Neutrophil (primary cell): ENCODE measurements around the gene CMTM7.

Source experiments
- H3K27ac ChIP-seq: fragments of 200-600 bp; sonication (generic); 2 replicates; pipeline ENCODE4 v1.5.1; 2016; ENCODE audit warnings: mild to moderate bottlenecking, moderate library complexity
- H3K27me3 ChIP-seq: fragments of 200-600 bp; sonication (generic); 2 replicates; pipeline ENCODE4 v1.6.0; 2016; ENCODE audit warnings: mild to moderate bottlenecking
- H3K36me3 ChIP-seq: fragments of 200-600 bp; sonication (generic); 2 replicates; pipeline ENCODE4 v1.5.1; 2017
- H3K4me1 ChIP-seq, 2 experiments: fragments of 200-600 bp in 1 of 2; sonication (generic) in 1 of 2; 1 replicate in 1 of 2; 2 replicates in 1 of 2; pipeline versions ENCODE4 v1.5.1 to v1.6.1; 2013 to 2016; ENCODE audit warnings: low read depth in 1 of 2, low read length in 1 of 2, mild to moderate bottlenecking in 1 of 2, moderate library complexity in 1 of 2; ENCODE audit not compliant: control insufficient read depth in 1 of 2, insufficient read depth in 1 of 2
- H3K4me3 ChIP-seq, 2 experiments: fragments of 200-600 bp in 1 of 2; sonication (generic) in 1 of 2; 1 replicate in 1 of 2; 2 replicates in 1 of 2; pipeline ENCODE4 v1.5.1; 2013 to 2016; ENCODE audit warnings: low read depth in 1 of 2, low read length in 1 of 2, mild to moderate bottlenecking in 1 of 2, moderate library complexity in 1 of 2
- H3K9me3 ChIP-seq: fragments of 200-600 bp; sonication (generic); 2 replicates; pipeline ENCODE4 v1.5.1; 2016
- CTCF ChIP-seq: fragments of 200-600 bp; sonication (generic); IDR thresholded peaks from 2 replicates; pipeline ENCODE4 v1.5.1; 2016; ENCODE audit warnings: antibody characterized with exemption

The CMTM7 gene

GRCh38 chr3:32454111-32454510 lies 62.5 kb downstream of the CMTM7 start:
- Histone ChIP-seq H3K27me3 (no peaks in the 10 kb centered on the region), H3K4me1 (peaks cover 31 to 42% of the 10 kb centered on the region in 2 experiments)
- no peak for TF ChIP-seq CTCF

GRCh38 chr3:32454731-32455608 lies 63.3 kb downstream of the CMTM7 start:
- Histone ChIP-seq H3K9me3 (no peaks in the 10 kb centered on the region), H3K27ac (no peak overlapping the region), H3K36me3 (peaks cover 49% of the 10 kb centered on the region), H3K27me3 (no peaks in the 10 kb centered on the region), H3K4me1 (peaks cover 36 to 43% of the 10 kb centered on the region in 2 experiments), H3K4me3 (no peak overlapping the region)
- no peak for TF ChIP-seq CTCF

More at GRCh38 chr3:32454111-32454510, 62.5 kb downstream of the CMTM7 start:
- no peak overlapping the region for H3K4me3 ChIP-seq
- no peak overlapping the region for H3K27ac ChIP-seq
- no peaks in the 10 kb centered on the region for H3K9me3 ChIP-seq
- peaks cover 54% of the 10 kb centered on the region for H3K36me3 ChIP-seq

GRCh38 chr3:32455609-32456428 lies 64.2 kb downstream of the CMTM7 start:
- H3K9me3 ChIP-seq: no peaks in the 10 kb centered on the region
- H3K36me3 ChIP-seq: peaks cover 41% of the 10 kb centered on the region
- peaks cover 45 to 52% of the 10 kb centered on the region in 2 experiments for H3K4me1 ChIP-seq
- H3K27ac ChIP-seq: peak overlapping the region; percentile 89
- H3K4me3 ChIP-seq: no peak overlapping the region
- no peaks in the 10 kb centered on the region for H3K27me3 ChIP-seq
- no peak for TF ChIP-seq CTCF

- peaks cover 34% of the 10 kb centered on the region for H3K36me3 ChIP-seq
- H3K4me3 ChIP-seq: no peak overlapping the region
- no peaks in the 10 kb centered on the region for H3K9me3 ChIP-seq
- TF ChIP-seq CTCF: no peak
- H3K4me1 ChIP-seq: peaks cover 46 to 55% of the 10 kb centered on the region in 2 experiments
- no peaks in the 10 kb centered on the region for H3K27me3 ChIP-seq
- H3K27ac ChIP-seq: peak overlapping the region; percentile 89
Measured at GRCh38 chr3:32456429-32457130, 64.9 kb downstream of the CMTM7 start.

GRCh38 chr3:32457971-32458471 lies 66.4 kb downstream of the CMTM7 start:
- peaks cover 48 to 62% of the 10 kb centered on the region in 2 experiments for H3K4me1 ChIP-seq

More at GRCh38 chr3:32457971-32458471, 66.4 kb downstream of the CMTM7 start:
- Histone ChIP-seq H3K4me3 (peak overlapping the region; percentile 23 to 26), H3K27me3 (no peaks in the 10 kb centered on the region), H3K27ac (peak overlapping the region; percentile 89), H3K9me3 (no peaks in the 10 kb centered on the region), H3K36me3 (peaks cover 36% of the 10 kb centered on the region)
- TF ChIP-seq CTCF: no peak
